ENCODE results near the gene BCAS1. TPM values are rescaled to one million over a fixed set of nuclear protein-coding genes. Genes with fewer than 3 reads are reported as not detected.

The BCAS1 gene
- total RNA-seq, 1 donor from 2014 or later: under 0.01 TPM

DNA sequence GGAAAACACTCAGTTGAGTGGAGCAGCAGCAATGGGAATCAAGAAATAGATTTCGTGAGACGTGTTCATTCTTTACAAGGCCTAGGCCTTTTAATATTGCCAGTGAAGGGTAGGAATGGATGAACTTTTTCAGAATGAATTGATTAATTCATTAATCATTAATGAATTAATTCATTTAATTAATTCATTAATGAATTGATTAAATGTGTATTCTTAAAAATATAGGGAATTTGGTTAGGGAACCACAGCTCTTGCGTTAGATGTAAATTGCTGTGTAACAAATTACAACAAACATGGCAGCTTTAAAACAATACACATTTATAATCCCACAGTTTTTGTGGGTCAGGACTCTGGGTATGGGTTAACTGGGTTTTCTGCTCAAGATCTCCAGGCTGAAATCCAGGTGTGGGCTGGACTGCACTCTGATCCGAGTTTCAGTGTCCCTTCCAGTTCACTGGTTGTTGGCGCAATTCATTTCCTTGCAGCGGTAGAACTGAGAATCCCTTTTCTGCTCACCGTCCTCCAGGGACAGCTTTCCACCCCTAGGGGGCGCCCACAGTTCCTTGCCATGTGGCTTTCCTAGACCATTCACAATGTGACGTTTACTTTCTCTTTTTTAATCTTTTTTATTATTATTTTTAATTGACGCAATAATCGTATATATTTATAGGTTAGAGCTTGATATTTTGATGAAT, 32.8 kb upstream of the BCAS1 start:
- TF ChIP-seq, protein P1, sequence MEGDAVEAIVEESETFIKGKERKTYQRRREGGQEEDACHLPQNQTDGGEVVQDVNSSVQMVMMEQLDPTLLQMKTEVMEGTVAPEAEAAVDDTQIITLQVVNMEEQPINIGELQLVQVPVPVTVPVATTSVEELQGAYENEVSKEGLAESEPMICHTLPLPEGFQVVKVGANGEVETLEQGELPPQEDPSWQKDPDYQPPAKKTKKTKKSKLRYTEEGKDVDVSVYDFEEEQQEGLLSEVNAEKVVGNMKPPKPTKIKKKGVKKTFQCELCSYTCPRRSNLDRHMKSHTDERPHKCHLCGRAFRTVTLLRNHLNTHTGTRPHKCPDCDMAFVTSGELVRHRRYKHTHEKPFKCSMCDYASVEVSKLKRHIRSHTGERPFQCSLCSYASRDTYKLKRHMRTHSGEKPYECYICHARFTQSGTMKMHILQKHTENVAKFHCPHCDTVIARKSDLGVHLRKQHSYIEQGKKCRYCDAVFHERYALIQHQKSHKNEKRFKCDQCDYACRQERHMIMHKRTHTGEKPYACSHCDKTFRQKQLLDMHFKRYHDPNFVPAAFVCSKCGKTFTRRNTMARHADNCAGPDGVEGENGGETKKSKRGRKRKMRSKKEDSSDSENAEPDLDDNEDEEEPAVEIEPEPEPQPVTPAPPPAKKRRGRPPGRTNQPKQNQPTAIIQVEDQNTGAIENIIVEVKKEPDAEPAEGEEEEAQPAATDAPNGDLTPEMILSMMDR (conservative IDR thresholded peaks at IDR 0.05; ENCODE audit: low read depth, low read length): peak; percentile 99
- no peak overlapping the region for H3K4me3 ChIP-seq (ENCODE audit: low read depth, low read length)
- DNase-seq (ENCODE audit: low read depth): peak; percentile 41

DNA sequence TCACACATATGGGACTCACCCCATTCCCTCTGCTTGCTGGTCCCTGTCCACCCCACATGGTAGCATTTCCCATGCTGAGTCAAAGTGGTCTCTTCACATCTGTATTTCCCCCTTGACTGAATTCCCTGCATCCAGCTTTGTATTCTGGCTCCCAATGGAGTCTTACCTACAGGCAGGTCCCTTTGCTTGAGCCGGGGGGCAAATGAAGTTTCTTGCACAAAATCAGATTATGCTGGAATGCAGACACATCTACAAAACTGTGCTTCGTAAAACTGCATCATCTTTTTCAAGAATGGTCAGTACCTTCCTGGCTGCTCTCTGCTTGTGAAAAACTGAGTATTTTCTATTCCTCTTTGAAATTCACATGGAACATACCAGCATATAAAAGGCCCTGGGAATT, 32.1 kb upstream of the BCAS1 start:
- TF ChIP-seq, protein P1 (conservative IDR thresholded peaks at IDR 0.05; ENCODE audit: low read depth, low read length): no peak

DNA sequence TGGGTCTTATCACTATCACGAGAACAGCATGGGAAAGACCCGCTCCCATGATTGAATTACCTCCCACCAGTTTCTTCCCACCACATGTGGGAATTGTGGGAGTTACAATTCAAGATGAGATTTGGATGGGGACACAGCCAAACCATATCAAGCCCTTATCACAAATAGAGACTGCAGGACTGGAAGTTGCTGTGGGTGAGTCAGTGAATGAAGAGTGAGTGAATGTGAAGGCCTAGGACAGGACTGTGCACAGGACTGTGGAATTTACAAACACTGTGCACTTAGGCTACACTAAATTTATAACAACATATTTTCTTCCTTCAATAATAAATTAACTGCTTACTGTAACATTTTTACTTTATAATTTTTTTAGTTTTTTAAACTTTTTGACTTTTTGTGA, 30.2 kb upstream of the BCAS1 start:
- DNase-seq (ENCODE audit: low read depth): no peak
- TF ChIP-seq, protein P1 (conservative IDR thresholded peaks at IDR 0.05; ENCODE audit: low read depth, low read length): no peak
- H3K4me3 ChIP-seq (ENCODE audit: low read depth, low read length): no peak overlapping the region

More for the DNA sequence above, 32.1 kb upstream of the BCAS1 start:
- DNase-seq (ENCODE audit: low read depth): no peak
- no peak overlapping the region for H3K4me3 ChIP-seq (ENCODE audit: low read depth, low read length)

DNA sequence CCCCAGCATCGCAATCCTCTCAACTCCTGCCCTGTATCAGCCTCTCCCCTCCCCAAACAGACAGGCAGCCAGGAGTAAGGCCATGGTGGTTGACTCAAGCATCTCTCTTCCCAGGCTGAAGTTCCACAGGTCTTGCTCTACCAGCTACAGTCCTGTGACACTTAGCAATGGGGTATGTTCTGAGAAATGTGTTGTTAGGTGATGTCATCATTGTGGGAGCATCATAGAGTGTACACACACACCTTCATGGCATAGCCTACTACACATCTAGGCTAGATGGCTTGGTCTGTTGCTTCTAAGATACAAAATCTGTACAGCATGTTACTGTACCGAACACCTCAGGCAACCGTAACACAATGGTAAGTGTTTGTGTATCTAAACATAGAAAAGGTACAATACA, 29.5 kb upstream of the BCAS1 start:
- TF ChIP-seq, protein P1 (conservative IDR thresholded peaks at IDR 0.05; ENCODE audit: low read depth, low read length): no peak
- DNase-seq (ENCODE audit: low read depth): no peak
- H3K4me3 ChIP-seq (ENCODE audit: low read depth, low read length): no peak overlapping the region

DNA sequence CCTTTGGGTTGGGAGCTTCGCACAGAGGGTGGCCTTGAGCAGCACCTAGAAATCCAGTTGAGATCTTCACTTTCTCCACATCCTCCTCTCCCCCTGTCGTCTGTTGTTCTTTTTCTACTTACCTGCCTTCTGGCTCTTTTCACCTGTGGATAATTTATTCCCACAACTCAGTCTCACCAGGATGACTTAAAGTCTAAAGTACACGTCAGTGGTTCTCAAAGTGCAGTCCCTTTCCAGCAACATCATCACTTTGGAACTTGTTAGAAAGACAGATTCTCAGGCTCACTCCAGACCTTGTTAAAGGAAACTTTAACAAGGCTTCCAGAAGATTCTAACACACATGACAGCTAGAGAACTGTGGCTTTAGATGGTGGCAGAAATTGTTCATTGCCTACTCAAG, 27.7 kb upstream of the BCAS1 start:
- TF ChIP-seq, protein P1 (conservative IDR thresholded peaks at IDR 0.05; ENCODE audit: low read depth, low read length): no peak
- no peak for DNase-seq (ENCODE audit: low read depth)

DNA sequence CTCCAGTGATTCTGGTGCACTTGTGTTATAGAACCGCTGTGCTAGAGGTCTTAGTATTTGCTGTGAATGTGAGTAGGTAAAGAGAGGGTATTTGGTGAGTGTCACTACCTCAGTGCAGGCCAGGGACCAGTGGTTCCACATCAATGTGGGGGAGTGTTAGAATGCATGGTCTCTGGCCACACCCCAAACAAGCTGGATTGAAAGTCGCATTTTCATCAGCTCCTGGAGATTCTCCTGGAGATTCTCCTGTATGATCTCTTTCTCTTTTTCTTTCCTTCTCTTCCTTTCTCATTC, 26.8 kb upstream of the BCAS1 start:
- TF ChIP-seq, protein P1 (conservative IDR thresholded peaks at IDR 0.05; ENCODE audit: low read depth, low read length): no peak
- H3K4me3 ChIP-seq (ENCODE audit: low read depth, low read length): no peak overlapping the region
- DNase-seq (ENCODE audit: low read depth): no peak

More for the DNA sequence above, 27.7 kb upstream of the BCAS1 start:
- no peak overlapping the region for H3K4me3 ChIP-seq (ENCODE audit: low read depth, low read length)

DNA sequence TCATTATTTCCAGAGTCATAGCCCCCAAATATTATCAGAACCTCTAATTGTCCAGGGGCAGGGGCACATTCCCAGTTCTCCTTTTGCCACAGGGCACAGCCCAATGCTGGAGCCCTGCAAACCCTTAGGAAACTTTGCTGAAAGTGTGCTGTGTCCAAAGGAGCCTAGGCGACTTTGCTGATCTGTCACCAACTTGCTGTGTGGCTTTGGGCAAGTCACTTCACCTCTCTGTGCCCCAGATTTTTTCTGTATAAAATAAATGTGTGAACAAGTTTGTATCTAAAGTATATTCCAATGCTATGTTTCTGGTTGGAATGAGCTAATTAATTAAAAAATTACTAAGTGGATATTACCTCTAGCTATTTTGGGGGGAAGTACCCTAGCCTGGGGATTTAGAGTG, 25.4 kb upstream of the BCAS1 start:
- TF ChIP-seq, protein P1 (conservative IDR thresholded peaks at IDR 0.05; ENCODE audit: low read depth, low read length): no peak
- no peak overlapping the region for H3K4me3 ChIP-seq (ENCODE audit: low read depth, low read length)
- DNase-seq (ENCODE audit: low read depth): no peak
